ENCODE measurements around the gene RAB26. TPM values are rescaled to one million over a fixed set of nuclear protein-coding genes. Genes with fewer than 3 reads are reported as not detected.

The RAB26 gene
- total and polyA plus RNA-seq, 2 donors (not counting 3 experiments of a cell fraction or from before 2014, with no cell fraction given), result 0.91 to 2.0 TPM

DNA sequence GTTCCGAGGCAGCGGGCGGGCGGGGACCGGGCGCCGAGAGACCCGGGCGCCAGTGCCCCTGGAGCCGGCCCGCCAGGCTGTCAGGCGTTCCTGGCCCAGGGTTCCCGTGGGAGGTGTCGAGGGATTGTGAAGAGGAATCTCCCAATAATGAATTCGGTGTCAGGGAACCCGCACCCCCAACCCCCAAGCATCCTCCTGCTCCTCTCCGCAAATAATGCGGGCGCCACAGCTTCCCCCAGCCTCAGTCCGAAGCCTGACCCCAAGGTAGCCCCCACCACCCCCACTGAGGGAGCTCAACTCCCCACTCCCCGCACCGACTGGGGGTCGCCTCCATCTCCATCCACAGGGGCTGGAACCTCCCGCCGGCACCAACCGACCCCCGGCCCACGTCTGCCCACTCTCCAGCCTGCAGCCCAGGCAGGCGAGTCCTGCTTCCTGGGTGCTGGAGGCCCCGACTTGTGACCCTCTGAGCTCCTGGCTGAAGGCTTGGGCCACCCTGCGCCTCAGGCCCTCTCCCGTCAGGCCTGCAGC is 48.6 kb downstream of the RAB26 start:
- no TSS peak for BruUV-seq (replicated peaks)
- dilution Hi-C loops (cut with MboI; ENCODE audit: extremely low pct_ligation_motif_present, low sequenced_read_pairs) (no loop called here), intact Hi-C loops (cut with micrococcal nuclease) (loop anchor here (5.0 kb wide), 1 partner anchor 55 kb away; the partner anchor contains the start of gene ECI1)
- Histone ChIP-seq H4K20me1 (replicated peaks; ENCODE audit: control insufficient read depth, extremely low read depth, insufficient read depth, low read length) (no peaks in the 10 kb centered on the region), H3K36me3 (ENCODE audit: control insufficient read depth in 2 of 2, extremely low read depth in 1 of 2, insufficient read depth in 2 of 2, low read length in 2 of 2) (no peaks in the 10 kb centered on the region), H3K9me1 (replicated peaks; ENCODE audit: control insufficient read depth, extremely low read depth, insufficient read depth, low read length) (no peaks in the 10 kb centered on the region), H3K27ac (ENCODE audit: insufficient read depth, low read depth, low read length) (no peak overlapping the region), H3K4me1 (ENCODE audit: control insufficient read depth, extremely low read depth, insufficient read depth, low read length) (no peaks in the 10 kb centered on the region), H3K79me2 (ENCODE audit: control insufficient read depth, insufficient read depth, low read length) (no peaks in the 10 kb centered on the region), H3K9ac (replicated peaks; ENCODE audit: extremely low read depth, insufficient read depth, low read length) (no peak overlapping the region), H2AFZ (ENCODE audit: low read depth, low read length) (no peak overlapping the region), H3K27me3 (ENCODE audit: control insufficient read depth in 2 of 2, insufficient read depth in 2 of 2, low read length in 2 of 2) (peaks cover 28 to 39% of the 10 kb centered on the region in 2 experiments), H3K9me3 (replicated peaks; ENCODE audit: control insufficient read depth, insufficient read depth, low read length) (no peaks in the 10 kb centered on the region), H3K4me3 (replicated peaks in 1 of 3; ENCODE audit: insufficient read depth in 1 of 3, low read depth in 1 of 3, low read length in 3 of 3) (peak overlapping the region in 1 of 3 experiments; percentile 15), H3K4me2 (ENCODE audit: insufficient read depth, low read length) (no peak overlapping the region)
- DNase-seq (ENCODE audit: low read depth, low spot score) (no peak), FAIRE-seq (no peak)
- ChIA-PET CTCF (interaction anchor here (1.5 kb wide), 1 partner anchor 55 kb away, joined by 4 read pairs; the partner anchor contains the start of gene ECI1), POLR2A (no interaction called here)
- peak; percentile 73 for TF ChIP-seq EZH2 (IDR thresholded peaks at IDR 0.05; ENCODE audit: borderline replicate concordance, low read depth, low read length, severe bottlenecking)
- no peak for TF ChIP-seq GATA2 (IDR thresholded peaks at IDR 0.05; ENCODE audit: insufficient read depth, insufficient read length, low read depth, low read length)
- TF ChIP-seq JUN (IDR thresholded peaks at IDR 0.05; ENCODE audit: borderline replicate concordance, insufficient read depth, insufficient read length, low read depth), result no peak

DNA sequence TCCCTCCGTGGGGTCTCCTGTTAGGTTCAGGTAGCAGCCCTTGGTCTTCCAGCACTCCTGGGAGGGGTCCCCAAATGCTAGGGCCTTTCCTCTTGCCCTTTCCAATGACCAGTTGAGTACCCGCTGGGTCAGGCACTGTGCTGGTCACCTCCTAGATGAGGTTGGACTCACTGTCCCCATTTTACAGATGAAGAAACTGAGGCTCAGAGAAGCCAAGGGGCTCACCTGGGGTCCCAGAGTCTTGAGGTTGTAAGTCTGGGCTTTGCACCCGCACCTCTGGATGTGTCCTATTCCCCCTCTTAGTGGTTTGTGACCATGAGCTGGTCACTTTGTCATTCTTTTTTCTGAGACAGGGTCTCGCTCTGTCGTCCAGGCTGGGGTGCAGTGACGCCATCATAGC is 49.3 kb downstream of the RAB26 start:
- intact Hi-C loops (cut with micrococcal nuclease), result loop anchor here (5.0 kb wide), 1 partner anchor 55 kb away; the partner anchor contains the start of gene ECI1
- H3K9me3 ChIP-seq (replicated peaks; ENCODE audit: control insufficient read depth, insufficient read depth, low read length), result no peaks in the 10 kb centered on the region
- no peak for TF ChIP-seq MYC (IDR thresholded peaks at IDR 0.05; ENCODE audit: low read depth, low read length)
- TF ChIP-seq, protein P1, sequence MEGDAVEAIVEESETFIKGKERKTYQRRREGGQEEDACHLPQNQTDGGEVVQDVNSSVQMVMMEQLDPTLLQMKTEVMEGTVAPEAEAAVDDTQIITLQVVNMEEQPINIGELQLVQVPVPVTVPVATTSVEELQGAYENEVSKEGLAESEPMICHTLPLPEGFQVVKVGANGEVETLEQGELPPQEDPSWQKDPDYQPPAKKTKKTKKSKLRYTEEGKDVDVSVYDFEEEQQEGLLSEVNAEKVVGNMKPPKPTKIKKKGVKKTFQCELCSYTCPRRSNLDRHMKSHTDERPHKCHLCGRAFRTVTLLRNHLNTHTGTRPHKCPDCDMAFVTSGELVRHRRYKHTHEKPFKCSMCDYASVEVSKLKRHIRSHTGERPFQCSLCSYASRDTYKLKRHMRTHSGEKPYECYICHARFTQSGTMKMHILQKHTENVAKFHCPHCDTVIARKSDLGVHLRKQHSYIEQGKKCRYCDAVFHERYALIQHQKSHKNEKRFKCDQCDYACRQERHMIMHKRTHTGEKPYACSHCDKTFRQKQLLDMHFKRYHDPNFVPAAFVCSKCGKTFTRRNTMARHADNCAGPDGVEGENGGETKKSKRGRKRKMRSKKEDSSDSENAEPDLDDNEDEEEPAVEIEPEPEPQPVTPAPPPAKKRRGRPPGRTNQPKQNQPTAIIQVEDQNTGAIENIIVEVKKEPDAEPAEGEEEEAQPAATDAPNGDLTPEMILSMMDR (IDR thresholded peaks at IDR 0.05; ENCODE audit: extremely low read depth in 1 of 2, insufficient read depth in 1 of 2, low read depth in 1 of 2, low read length in 2 of 2), result no peak
- no peak for TF ChIP-seq JUN (IDR thresholded peaks at IDR 0.05; ENCODE audit: borderline replicate concordance, insufficient read depth, insufficient read length, low read depth)
- no peak for TF ChIP-seq FOS (IDR thresholded peaks at IDR 0.05; ENCODE audit: borderline replicate concordance, insufficient read depth, low read length)
- no peak for TF ChIP-seq GATA2 (IDR thresholded peaks at IDR 0.05; ENCODE audit: insufficient read depth, insufficient read length, low read depth, low read length)
- TF ChIP-seq, protein P2, sequence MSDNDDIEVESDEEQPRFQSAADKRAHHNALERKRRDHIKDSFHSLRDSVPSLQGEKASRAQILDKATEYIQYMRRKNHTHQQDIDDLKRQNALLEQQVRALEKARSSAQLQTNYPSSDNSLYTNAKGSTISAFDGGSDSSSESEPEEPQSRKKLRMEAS (IDR thresholded peaks at IDR 0.05; ENCODE audit: insufficient read depth, insufficient read length), result no peak
- no peak for TF ChIP-seq EZH2 (IDR thresholded peaks at IDR 0.05; ENCODE audit: borderline replicate concordance, low read depth, low read length, severe bottlenecking)
- TF ChIP-seq POLR2A (IDR thresholded peaks at IDR 0.05; ENCODE audit: low read depth, low read length), result no peak
- no peaks in the 10 kb centered on the region for H3K79me2 ChIP-seq (ENCODE audit: control insufficient read depth, insufficient read depth, low read length)
- no peak for DNase-seq (ENCODE audit: low read depth, low spot score)
- CTCF ChIA-PET, result no interaction called here
- no peaks in the 10 kb centered on the region for H3K36me3 ChIP-seq (ENCODE audit: control insufficient read depth in 2 of 2, extremely low read depth in 1 of 2, insufficient read depth in 2 of 2, low read length in 2 of 2)
- dilution Hi-C loops (cut with MboI; ENCODE audit: extremely low pct_ligation_motif_present, low sequenced_read_pairs), result no loop called here
- no peaks in the 10 kb centered on the region for H3K4me1 ChIP-seq (ENCODE audit: control insufficient read depth, extremely low read depth, insufficient read depth, low read length)
- no peak overlapping the region for H3K4me3 ChIP-seq (replicated peaks in 1 of 3; ENCODE audit: insufficient read depth in 1 of 3, low read depth in 1 of 3, low read length in 3 of 3)
- H3K27me3 ChIP-seq (ENCODE audit: control insufficient read depth in 2 of 2, insufficient read depth in 2 of 2, low read length in 2 of 2), result peaks cover 28 to 39% of the 10 kb centered on the region in 2 experiments
- H4K20me1 ChIP-seq (replicated peaks; ENCODE audit: control insufficient read depth, extremely low read depth, insufficient read depth, low read length), result no peaks in the 10 kb centered on the region
- H3K27ac ChIP-seq (ENCODE audit: insufficient read depth, low read depth, low read length), result no peak overlapping the region
- POLR2A ChIA-PET, result no interaction called here
- H3K9ac ChIP-seq (replicated peaks; ENCODE audit: extremely low read depth, insufficient read depth, low read length), result no peak overlapping the region
- no peak overlapping the region for H2AFZ ChIP-seq (ENCODE audit: low read depth, low read length)
- FAIRE-seq, result no peak
- no peaks in the 10 kb centered on the region for H3K9me1 ChIP-seq (replicated peaks; ENCODE audit: control insufficient read depth, extremely low read depth, insufficient read depth, low read length)
- no TSS peak for BruUV-seq (replicated peaks)
- no peak overlapping the region for H3K4me2 ChIP-seq (ENCODE audit: insufficient read depth, low read length)
